GM21360 (cell line): ENCODE data around the gene DMRTB1.

ENCODE experiments used
- ATAC-seq: cut with Tn5 transposase; IDR thresholded peaks from one replicate; pipeline ENCODE4 v1.9.1; 2021; ENCODE audit warnings: mild to moderate bottlenecking, moderate library complexity; ENCODE audit not compliant: unreplicated experiment

Gene DMRTB1

DNA sequence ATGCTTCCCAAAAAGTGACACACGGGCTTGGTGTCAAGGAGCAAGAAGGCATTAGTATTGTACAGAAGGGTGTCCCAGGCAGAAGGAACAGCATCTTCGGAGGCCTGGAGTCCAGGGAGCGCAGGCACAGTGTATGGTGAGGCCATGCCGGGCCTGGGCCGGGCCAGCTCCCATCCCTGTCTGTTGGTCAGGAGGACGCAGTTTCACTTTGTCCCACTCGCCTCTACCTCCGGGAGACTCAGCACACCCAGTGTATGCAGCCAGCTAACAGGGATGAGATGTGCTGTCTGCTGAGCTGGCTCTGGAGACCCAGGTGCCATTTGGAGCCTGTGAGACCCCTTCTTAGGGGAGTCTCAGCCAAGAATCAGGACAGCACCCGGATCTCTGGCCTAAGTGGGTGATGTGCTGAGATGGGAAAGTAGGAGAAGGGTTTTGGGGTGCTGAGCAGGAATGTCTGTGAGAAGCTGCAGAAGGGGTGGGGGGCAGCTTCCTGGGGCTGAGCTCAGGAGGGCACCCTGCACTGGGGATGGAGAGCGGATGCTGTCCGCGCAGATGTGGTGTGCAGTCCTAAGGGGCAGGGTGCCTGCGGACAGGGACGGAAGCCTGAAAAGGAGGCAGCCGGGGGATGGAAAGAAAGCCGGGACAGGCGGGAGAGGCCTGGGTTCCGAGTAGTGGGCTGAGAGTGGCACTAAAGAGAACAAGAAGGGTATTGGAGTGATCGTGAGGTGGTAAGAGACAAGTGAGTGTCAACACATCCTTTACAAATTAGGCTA, 25.7 kb downstream of the DMRTB1 start:
- ATAC-seq: no peak

DNA sequence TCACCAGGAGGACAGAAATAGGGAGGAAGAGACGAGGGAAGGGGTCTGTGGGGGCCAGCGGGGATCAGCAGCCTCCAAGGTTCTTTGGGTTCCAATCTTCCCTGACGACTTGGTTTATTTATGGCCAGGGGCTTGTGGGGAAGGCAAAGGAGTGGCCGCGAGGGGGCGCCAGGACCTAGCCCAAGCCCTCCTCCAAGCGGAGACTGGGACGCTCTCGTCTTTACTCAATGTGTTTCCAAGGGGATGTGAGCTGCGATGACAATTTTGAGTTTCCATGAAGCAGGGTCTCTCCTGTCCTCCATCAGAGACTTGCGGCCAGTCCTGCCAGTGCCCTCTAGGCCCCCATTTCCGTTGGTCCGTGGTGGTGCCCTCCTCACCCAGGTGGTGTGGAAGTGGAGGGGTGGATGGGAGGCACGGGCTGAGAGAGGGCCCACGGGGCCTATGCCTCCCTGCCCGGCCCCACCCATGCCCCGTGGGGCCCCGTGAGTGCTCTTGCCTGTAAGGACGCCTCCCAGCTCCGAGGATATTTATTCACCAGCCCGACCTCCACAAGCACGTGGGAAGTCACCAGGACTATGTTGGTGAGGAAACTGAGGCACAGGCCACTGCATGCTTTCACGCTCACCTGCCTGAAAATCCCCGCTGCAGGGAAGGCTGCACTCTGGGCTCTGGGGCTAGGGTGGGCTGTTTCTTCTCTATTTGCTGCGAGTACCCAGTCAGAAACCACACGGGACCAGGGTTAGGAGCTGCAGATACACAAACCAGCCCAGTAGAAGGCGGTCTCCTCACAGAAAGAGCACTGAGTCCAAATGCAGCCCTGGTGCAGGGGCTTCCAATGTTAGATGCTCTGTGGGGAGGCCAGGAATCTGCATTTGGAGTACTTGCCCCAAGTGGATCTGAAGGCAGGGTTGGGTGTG, 26.5 kb downstream of the DMRTB1 start:
- ATAC-seq: no peak

DNA sequence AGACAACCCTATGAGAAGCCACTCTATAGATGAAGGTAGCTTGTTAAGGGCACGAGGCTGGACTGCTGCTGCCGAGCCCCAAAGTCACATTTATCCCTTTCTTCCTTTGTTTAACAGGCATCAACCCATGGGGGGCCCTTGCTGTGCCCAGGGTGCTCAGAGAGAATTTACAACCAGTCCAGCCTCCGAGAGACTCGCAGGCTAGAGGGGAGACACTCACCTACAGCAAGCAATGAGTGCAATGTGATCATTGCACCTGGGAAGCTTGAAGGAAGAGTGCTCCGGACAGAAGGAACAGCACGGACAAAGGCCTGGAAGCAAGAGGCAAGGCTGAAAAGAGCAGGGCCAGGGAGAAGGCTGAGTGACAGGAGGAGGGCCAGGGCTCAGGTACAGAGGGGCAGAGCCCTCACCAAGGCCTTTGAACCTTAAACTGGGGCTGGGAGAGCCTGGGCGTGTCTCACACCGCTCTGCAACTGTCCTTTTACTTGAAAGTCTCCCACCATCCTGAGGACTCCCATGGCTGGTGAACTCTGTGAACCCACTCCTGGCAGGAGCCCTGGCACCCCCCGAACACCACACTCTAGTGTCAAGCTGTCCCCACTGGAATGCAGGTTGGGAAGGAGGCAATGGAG, 27.3 kb downstream of the DMRTB1 start:
- no peak for ATAC-seq

DNA sequence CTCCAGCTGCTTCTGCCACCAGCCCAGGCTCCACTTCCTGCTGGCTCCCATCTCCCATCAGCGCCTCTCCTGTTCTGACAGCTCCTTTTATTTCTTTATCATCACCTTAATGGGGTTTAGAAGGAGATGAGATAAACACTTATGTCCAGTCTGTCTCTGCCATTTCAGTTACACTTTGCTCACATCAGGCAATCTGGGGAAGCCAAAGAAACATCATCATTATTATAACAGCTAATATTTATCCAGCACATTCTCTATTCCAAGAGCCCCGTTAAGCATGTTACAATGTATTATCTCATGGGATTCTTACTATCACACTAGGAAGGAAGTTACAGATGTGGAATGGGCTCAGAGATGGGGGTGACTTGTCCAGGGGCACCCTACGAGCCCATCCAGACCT, 31.2 kb downstream of the DMRTB1 start:
- no peak for ATAC-seq

DNA sequence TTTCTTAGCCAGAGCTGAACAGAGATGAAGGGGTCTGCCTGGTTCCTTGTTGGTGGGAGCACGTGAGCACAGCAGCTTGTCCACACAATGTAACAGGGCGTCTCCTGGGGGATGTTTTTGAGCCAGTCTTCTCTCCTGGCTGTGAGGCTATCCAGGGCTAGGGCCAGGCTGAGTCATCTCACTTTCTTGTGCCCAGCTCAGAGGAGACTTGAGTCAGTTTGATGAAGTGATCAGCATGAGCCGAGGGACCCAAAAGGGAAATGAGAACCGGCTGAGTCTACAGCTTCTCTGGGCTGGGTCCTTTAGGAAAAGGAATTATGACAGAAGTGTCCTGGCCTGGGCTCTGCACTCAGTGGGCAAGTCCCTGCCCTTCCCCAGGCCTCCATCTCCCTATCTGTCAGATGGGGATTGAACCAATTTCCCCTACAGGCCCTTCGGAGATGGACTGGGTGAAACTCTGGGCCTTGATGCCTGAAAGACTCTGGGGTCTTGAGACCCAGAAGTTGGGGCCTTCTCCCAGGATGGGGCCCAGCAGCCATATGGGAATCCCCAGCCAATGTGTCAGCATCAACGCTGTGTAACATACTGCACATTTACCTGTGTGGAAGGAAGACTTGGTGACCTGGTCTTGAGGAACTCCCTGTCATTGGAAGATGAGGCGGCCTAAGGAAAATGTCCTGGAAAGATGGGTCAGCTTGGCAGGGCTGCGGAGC, 36.6 kb downstream of the DMRTB1 start:
- ATAC-seq: no peak

DNA sequence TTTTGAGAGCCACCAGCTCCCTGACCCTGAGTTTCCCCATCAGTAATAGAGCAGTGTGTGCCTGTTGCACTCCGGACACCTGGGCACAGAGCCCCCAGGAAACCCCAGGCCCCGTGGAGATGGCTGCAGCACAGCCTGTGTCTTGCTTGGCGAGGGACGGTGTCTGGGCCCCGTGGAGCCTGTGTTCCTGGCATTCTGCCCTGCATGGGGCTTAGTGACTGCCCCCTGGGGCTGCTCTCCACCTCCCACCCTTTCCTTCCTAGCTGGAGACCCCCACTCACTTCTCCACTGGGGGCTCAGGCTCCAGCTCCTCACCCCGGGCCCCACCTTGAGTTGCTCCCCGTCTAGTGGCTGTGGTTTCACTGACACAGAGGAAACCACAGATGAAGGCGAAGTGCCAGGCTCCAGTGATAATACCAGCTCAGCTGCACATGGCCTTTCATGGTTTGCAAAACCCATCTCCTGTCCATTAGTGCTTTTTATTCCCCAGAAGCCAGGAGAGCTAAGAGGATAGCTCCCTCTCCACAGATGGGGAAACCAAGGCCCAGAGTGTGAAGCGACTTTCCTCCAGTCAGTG, 39.4 kb downstream of the DMRTB1 start:
- ATAC-seq: no peak

- ATAC-seq: no peak
These were observed 40.3 kb downstream of the DMRTB1 start for GRCh38 chr1:53499257-53500203.

DNA sequence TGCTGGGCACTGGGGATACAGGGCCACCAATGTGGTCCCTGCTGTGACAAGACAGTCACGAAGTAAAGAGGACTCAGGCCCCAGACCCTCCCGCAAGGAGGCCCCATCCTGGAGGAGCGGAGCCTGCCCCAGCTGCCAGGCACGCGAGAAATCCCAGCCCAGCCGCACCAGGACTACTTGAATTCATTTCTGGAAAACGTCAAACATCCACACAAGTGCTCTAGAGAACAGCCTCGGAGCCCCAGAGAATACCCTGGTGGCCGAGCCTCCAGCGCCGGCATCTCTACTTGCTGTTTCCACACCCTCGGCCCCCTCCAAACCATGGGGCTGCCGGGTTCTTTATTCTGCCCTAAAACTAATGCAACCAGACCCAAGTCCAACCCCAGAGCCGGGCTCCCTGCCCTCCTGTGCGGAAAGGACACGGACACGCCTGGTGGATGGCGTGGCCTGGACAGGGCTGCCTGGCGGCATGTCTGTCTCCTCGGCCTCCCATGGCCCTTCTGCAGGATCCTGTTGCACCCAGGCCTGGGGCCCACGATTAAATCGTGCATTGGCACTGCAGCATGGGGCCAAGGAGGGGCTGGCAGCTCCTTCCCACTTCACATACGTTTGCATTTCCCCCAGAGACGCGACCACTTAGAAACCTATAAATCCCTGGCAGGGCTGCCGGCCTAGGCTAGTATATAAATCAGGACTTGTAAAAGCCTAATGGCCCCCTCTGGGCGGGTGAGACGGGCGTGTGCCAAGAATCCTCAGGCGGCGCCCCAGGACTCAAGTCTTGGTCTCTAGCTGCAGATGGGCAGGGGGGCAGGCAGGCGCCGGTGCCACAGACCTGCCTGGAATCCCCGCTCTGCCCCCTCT, 41.2 kb downstream of the DMRTB1 start:
- ATAC-seq: no peak

DNA sequence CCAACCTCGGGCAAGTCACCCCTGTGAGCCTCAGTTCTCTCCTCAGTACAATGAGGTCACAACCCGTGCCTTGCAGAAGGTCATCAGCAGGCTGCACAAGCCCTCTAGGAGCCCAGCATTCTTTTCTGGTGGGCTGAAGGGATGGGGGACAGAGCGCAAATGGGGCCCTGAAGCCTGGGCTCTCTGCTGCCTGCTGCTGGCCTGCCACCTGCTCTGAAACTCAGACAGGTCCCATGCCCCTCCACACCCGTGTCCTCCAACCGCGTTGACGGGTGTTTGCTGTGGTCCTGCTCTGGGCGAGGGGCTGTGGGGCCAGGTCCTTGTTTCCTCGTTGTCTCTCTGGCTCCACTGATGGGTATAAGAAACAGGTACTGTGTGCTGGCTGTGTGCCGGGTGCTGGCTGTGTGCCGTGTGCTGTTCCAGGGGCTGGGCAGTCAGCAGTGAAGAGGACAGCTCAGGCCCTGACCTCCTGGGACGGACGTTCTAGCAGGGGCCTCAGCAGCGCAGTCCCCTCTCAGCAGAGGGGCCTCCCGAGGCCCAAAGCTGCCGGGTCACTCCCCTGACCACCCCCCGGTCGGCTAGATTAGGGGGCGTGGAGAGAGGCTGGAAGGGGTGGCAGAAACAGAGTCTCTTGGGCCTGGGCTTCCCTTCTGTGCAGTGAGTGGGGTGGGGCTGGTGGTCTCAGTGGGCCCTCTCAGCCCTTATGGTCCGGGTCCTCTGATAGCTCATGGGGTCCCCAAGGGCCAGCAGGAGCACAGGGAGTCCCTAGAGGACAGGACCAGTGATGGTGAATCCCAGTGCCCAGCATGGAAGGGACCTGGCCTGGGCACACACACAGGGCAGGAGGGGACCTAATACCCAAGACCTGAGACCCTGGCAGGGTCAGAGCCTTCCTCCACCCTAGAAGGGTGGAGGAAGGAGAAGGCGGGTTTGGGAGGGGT, 42.1 kb downstream of the DMRTB1 start:
- no peak for ATAC-seq

DNA sequence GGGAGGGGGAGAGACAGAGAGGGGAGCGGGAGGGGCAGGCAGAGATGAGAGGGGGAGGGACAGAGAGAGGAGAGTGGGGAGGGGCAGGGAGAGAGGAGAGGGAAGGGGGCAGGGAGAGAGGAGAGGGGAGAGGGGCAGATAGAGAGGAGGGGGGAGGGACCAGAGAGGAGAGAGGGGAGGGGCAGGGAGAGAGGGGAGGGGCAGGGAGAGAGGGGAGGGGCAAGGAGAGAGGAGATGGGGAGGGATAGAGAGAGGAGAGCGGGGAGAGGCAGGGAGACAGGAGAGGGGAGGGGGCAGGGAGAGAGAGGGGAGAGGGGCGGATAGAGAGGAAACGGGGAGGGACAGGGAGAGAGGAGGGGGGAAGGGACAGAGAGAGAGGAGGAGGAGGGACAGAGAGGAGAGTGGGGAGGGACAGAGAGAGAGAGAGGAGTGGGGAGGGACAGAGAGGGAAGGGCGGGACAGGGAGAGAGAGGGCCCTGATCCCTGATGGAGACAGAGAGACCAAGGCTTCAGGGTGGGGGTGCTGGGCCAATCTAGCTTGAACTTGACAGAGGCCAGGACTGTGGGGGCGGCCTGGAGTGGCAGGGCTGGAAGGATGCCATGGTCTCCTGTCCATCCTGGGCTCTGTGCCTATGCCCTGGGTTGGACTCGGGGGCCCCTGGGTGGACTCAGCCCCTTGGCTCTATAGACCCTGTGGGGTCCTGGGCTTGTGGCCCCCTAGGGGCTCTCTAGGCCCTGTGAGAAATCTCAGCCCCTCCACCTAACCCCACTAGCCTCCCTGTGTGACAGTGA, 43.6 kb downstream of the DMRTB1 start:
- no peak for ATAC-seq

DNA sequence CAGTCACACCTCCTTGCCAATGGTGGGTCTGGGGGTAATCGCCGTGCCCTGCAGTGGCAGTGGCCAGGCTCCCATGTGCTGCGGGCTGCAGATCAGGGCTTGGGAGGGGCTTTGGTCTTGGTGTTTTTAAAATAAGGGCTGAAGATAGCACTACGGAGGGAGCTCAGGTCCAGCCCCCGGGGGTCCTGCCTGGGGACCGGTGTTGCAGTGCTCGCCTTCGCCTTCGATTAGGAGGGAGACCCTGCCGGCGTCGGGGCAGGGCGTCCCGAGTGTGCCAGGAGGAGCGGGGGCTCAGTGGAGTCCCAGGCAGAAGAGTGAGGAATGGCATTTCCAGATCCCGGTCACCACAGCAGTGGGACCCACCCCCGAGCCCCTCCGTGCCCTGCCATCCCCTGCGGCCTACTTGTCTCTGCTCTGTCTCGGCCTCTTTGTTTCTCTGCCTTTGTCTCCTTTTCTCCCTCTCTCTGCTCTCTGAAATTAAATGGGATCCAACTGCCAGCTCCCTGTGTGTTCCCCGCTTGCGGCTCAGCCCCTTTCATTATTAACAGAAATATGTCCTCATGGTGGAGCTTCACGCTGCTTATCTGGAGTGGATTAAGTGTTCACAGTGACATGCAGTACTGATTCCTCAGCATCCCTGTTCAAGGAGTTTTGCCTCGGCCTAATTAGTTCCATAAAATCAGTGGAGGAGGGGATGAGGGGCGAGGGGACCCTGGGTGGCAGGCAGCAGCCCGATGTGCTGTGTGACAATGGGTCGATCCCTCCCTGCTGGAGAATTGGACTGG, 44.4 kb downstream of the DMRTB1 start:
- no peak for ATAC-seq

- no peak for ATAC-seq
These were observed 45.7 kb downstream of the DMRTB1 start for GRCh38 chr1:53504901-53505300.

- ATAC-seq: no peak
These were observed 46.2 kb downstream of the DMRTB1 start for GRCh38 chr1:53505401-53505800.

DNA sequence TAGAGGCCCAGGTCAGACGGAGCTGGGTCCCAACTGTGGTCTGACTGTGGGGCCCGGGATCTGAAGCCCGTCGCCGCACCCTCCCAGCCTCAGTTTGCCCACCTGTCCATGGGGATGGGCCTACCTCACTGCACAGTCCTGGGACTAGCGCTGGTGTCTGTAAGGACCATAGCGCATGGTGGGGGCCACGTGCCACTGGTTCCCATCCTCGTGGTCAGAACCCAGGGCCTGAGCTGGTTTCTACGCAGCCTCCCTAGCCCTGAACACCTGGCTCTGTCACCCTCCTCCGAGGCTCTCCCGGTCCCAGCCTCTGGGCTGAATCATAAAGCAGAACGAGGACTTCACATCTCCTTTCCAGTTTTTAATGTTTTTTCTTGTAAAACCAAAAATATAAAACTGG, 46.7 kb downstream of the DMRTB1 start:
- no peak for ATAC-seq

DNA sequence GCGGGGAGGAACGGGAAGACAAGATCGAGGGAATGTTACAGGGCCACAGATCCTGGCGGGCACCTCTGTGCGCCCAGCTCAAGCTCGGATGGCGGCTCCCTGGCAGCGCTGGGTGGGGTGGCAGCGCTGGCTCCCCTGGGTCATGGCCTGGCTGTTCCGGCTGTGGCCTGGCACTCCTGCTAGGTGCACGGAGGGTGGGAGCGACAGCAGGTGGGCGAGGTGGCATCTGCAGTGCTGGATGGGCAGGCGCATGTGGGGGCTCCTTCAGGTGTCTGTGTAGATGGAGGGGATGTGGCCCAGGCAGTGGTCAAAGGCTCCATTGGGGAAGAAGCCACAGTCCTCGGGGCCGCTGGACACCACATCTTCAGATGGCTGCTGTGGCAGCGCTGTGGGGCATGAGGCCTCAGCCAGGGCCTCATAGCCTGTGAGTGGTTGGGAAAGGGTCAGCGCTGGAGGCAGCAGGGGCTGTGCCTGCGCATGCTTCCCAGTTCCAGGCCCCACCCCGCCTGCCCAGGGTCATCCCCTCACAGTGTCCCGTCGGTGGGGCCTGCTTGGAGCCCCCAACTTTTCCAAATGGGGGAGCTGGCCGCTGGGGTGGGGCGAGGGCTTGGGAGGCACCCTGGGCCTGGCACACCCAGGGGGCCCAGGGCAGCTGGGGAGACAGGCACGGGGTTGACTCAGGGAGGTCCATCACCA, 47.3 kb downstream of the DMRTB1 start:
- no peak for ATAC-seq
